Mucosa of gallbladder (tissue), 1 donor: Measurements from ENCODE around the gene ERF. TPM values are rescaled to one million over a fixed set of nuclear protein-coding genes. Genes with fewer than 3 reads are reported as not detected.
"Not testable (repeated sequence)": the region's sequence is repeated elsewhere in the genome, so short reads cannot be mapped to it uniquely, and the experiment has no call there.

Source experiments
- DNase-seq: peaks from one replicate; pipeline ENCODE4 v3.0.0-alpha.2; 2020; ENCODE audit warnings: low spot score
- total RNA-seq: library from RNA; stranded (reverse); gene quantifications from one replicate; pipeline ENCODE4 v1.2.1, GENCODE V29; 2021
- donor health status: DM: no; HTN: no; CAD: no.

ERF gene
- total RNA-seq, 1 donor from 2014 or later: 68.3 TPM

DNA sequence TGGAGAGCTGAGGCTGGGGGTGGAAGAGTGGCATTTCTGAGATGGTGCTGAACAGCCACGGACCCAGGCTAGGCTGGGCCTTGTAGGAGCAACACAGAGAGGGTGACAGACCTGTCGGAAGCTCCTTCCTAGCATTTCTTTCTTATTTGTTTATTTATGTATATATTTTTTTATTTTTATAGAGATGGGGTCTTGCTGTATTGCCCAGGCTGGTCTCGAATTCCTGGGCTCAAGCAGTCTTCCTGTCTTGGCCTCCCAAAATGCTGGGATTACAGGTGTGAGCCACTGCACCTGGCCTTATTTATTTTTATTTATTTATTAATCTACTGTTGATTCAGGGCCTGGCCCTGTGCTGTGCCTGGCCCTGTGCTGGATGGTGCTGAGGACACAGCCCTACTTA, 20.6 kb upstream of the ERF start:
- no peak for DNase-seq

DNA sequence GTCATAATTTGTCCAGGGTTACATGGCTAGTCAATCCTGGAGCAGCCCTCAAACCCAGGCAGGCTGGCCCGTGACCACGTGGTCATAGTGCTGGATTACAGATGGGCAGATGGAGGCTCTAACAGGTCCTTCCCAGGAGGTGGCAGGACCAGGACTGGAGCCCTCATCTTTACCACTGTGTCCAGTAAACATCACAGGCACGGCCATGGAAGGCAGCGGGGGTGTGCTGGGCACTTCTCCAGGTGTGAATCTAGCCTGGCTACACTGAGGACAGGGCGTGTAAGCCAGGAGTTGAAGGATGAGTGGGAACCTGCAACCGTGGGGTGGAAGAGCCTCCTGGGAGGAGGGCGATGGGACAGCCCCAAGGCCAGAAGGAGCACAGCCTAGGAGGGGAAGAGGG, 20.2 kb upstream of the ERF start:
- DNase-seq: no peak

DNA sequence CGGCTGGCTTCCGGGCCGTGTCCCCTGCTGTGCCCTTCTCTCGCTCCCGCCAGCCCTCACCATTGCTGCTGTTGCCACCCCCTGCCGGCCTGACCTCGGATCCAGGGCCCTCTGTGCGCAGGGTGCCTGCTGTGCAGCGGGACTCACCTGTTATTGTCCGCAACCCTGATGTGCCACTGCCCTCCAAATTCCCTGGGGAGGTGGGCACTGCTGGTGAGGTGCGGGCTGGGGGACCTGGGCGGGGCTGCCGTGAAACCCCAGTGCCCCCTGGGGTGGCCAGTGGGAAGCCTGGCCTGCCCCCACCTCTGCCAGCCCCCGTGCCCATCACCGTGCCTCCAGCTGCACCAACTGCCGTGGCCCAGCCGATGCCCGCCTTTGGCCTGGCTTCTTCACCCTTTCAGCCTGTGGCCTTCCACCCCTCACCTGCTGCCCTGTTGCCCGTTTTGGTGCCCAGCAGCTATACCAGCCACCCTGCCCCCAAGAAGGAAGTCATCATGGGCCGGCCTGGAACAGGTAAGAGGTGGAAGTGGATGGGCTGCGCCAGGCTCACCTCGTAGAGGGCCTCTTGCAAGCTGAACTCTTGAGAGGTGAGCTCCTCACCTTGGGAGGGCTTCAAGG, 19.2 kb upstream of the ERF start:
- DNase-seq: no peak

DNA sequence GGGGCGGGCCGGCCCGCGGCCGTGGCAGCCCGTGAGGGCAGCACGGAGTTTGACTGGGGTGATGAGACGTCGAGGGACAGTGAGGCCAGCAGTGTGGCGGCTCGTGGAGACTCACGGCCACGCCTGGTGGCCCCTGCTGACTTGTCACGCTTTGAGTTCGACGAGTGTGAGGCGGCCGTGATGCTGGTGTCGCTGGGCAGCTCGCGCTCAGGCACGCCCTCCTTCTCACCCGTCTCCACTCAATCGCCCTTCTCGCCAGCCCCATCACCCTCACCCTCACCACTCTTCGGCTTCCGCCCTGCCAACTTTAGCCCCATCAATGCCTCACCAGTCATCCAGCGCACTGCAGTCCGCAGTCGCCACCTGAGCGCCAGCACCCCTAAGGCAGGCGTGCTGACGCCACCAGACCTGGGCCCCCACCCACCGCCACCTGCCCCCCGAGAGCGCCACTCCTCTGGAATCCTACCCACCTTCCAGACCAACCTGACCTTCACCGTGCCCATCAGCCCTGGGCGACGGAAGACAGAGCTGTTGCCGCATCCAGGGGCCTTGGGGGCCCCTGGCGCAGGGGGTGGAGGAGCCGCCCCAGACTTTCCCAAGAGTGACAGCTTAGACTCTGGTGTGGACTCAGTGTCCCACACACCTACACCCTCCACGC, 18.6 kb upstream of the ERF start:
- no peak for DNase-seq

- no peak for DNase-seq
These were observed 18.1 kb upstream of the ERF start for GRCh38 chr19:42272989-42273406.

DNA sequence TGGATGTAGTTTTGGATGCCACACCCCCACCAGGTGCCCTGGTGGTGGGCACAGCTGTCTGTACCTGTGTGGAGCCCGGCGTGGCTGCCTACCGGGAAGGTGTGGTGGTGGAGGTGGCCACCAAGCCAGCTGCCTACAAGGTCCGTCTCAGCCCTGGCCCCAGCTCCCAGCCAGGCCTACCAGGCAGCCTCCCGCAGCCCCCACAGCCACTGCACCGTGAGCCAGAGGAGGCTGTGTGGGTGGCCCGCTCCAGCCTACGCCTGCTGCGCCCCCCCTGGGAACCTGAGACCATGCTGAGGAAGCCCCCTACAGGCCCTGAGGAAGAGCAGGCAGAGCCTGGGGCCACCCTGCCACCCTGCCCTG, 17.6 kb upstream of the ERF start:
- DNase-seq: no peak

DNA sequence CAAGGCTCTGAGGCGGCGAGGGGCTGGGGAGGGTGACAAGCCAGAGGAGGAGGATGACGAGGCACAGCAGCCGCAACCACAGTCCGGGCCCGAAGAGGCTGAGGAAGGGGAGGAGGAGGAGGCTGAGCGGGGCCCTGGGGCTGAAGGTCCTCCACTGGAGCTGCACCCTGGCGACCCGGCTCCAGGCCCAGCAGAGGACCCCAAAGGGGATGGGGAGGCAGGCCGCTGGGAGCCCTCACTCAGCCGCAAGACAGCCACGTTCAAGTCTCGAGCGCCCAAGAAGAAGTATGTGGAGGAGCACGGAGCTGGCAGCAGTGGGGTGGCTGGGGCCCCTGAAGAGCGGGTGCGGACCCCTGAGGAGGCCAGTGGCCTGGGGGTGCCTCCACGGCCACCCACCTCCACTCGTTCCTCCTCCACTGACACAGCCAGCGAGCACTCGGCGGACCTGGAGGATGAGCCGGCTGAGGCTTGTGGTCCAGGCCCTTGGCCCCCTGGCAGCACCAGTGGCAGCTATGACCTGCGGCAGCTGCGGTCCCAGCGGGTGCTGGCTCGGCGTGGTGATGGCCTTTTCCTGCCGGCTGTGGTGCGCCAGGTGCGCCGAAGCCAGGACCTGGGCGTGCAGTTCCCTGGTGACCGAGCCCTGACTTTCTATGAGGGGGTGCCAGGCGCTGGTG, 17.1 kb upstream of the ERF start:
- no peak for DNase-seq

GRCh38 chr19:42271045-42271419, 16.1 kb upstream of the ERF start:
- DNase-seq: no peak

DNA sequence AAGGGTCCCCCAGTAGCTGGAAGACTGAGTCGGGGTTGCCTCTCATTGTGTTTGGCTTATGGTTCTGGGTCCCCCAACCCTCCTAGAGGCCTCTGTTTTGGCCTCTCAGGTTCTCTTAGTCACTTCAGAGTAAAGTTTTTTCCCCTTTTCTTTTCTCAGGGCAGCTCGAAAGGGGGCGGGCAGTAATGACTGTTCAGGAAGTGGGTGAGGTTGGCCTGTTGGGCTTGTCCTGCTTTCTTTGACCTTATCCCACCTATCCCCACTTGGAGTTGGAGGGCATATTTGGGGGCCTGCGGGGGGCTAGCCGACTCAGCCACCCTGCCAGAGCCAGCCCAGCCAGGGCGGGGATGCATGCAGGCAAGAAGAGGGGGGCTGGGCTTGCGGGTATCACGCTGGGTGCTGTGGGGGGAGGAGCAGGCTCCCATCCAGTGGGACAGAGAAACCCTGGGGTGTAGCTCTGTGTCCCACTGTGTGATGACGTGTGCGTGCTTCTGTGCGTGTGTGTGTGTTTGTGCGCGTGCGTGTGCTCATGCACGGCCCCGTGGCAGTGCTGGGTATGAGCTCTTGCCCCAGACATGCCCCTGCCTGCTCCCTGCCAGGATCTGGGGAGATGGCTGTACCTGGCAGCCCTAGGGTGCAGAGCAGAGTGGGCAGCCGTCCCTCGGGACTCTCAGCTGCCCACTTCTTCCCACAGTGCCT, 15.6 kb upstream of the ERF start:
- no peak for DNase-seq

GRCh38 chr19:42269478-42270345, 14.8 kb upstream of the ERF start:
- DNase-seq: no peak

- peak; percentile 100 for DNase-seq
These were observed 14.0 kb upstream of the ERF start, which contains the start of gene CIC for GRCh38 chr19:42268704-42269477. TSS of gene CIC (plus strand) at chr19:42269252. CDS start at chr19:42271784, 2,532 bp downstream.

GRCh38 chr19:42268142-42268703, 13.3 kb upstream of the ERF start:
- DNase-seq: peak; percentile 100

- DNase-seq: no peak
These were observed 12.8 kb upstream of the ERF start for GRCh38 chr19:42267644-42268141.

DNA sequence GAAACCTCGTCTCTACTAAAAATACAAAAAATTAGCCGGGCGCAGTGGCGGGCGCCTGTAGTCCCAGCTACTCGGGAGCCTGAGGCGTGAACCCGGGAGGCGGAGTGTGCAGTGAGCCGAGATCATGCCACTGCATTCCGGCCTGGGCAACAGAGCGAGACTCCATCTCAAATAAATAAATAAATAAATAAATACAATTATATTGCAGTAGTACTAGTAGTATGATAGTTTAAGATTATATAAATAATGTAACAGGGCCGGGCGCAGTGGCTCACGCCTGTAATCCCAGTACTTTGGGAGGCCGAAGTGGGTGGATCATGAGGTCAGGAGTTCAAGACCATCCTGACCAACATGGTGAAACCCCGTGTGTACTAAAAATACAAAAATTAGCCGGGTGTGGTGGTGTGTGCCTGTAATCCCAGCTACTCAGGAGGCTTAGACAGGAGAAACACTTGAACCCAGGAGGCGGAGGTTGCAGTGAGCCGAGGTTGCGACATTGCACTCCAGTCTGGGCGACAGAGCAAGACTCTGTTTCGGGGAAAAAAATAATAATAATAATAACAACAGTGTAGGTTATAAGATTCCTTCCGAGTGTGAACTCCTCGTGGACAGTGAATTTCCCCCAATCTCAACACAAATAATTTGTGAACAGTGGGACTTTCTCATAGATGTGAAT, 12.1 kb upstream of the ERF start:
- not testable (repeated sequence) for DNase-seq

- not testable (repeated sequence) for DNase-seq
These were observed 11.2 kb upstream of the ERF start for GRCh38 chr19:42266105-42266504.

- no peak for DNase-seq
These were observed 6.8 kb upstream of the ERF start for GRCh38 chr19:42261763-42262162.

DNA sequence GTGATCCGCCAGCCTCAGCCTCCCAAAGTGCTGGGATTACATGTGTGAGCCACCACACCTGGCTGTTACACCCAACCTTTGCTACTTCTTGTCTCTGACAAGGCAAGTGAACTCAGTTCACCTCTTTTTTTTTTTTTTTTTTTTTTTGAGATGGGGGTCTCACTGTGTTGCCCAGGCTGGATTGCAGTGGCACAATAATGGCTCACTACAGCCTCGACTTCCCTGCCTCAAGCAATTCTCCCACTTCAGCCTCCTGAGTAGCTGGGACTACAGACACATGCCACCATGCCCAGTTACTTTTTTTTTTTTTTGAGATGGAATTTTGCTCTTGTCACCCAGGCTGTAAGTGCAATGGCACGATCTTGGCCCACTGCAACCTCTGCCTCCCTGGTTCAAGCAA, 2.9 kb upstream of the ERF start:
- not testable (repeated sequence) for DNase-seq

- no peak for DNase-seq
These were observed 1.1 kb upstream of the ERF start for GRCh38 chr19:42255766-42256745.
